HG03571 (cell line): ENCODE results near the gene NFATC2.

Experiments
- ATAC-seq: cut with Tn5 transposase; IDR thresholded peaks from one replicate; pipeline ENCODE4 v1.9.1; 2021; ENCODE audit not compliant: unreplicated experiment

The NFATC2 gene

DNA sequence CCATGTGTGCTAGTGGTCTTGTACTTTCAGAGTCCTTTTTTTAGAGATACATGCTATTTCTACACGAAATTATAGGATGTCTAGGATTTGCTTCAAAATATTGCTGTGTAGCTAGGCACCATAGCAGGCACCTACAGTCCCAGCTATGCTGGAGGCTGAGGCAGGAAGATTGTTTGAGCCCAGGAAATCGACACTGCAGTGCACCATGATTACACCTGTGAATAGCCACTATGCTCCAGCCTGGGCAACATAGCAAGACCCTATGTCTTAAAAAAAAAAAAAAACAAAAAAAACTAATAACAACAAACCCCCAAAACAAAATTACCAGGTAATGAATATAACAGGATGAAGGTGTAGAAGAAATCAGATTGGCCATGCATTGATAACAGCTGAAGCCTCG lies 121.7 kb downstream of the NFATC2 start:
- ATAC-seq = no peak

DNA sequence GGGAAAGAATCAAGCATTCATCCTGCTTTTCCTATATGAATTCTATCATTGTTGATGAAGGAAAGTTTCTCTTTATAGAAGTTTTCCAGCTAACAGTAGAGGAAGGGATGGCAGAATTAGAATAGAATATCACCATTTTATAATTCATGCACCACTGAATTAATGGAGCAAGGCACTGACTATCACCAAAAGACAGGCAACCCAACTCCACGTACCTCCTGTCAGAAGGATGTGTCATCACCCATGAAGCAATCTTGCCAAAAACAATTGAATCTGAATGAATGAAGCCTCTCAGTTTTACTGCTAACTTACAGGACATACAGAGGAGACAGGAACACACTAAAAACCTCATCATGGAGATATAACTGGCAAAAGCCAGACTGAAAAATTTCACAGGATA lies 122.4 kb downstream of the NFATC2 start:
- no peak for ATAC-seq

DNA sequence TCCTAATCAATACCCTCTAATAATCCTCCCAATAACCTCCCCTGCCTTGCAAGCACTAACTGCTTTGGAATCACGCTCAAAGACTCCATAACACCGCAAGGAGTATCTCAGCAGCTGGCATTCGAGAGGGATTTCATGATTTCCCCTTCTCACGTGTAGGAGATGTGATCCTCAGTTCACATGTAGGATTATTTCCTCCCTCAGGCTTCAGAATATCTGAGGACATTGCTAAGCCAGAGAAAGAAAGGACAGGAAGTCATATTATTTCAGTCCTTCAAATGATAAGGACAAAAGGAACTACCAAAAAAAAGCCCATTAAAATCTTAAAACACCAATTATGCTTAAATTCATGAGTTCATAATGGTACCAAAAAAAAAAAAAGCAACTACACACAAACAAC lies 122.9 kb downstream of the NFATC2 start:
- ATAC-seq = no peak

DNA sequence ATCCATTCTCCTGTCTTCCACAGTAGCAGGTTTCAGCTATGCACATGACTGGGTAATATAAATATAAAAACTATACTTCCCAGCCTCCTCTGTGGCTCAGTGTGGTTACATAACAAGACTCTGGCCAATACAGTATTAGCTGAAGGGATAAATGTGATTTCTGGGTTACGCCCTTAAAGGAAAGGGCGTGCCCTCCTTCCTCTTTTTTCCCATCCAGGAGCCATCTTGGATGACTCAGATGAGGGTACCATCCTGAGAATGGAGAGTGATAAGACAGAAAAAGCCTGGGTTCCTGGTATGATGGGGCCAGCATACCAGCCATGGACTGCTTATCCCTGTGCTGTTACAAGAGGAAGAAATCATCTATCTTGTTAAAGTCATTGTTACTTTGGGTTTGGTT lies 123.3 kb downstream of the NFATC2 start:
- ATAC-seq = no peak

DNA sequence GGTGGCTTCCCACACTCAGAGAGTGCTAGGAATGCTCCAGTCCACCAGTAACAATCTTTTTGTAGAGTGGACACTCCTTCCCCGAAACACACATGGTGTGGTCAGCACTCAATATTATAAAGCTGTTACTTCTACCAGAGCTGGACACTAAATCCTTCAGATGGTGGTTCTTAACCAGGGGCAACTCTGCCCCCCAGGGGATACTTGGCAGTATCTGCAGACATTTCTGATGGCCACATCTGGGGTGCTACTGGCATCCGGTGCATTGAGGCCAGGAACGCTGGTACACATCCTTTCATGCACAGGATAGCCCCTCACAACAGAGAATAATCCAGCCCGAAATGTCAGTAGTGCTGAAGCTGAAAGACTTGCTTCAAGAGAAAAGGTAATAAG lies 124.4 kb downstream of the NFATC2 start:
- no peak for ATAC-seq

DNA sequence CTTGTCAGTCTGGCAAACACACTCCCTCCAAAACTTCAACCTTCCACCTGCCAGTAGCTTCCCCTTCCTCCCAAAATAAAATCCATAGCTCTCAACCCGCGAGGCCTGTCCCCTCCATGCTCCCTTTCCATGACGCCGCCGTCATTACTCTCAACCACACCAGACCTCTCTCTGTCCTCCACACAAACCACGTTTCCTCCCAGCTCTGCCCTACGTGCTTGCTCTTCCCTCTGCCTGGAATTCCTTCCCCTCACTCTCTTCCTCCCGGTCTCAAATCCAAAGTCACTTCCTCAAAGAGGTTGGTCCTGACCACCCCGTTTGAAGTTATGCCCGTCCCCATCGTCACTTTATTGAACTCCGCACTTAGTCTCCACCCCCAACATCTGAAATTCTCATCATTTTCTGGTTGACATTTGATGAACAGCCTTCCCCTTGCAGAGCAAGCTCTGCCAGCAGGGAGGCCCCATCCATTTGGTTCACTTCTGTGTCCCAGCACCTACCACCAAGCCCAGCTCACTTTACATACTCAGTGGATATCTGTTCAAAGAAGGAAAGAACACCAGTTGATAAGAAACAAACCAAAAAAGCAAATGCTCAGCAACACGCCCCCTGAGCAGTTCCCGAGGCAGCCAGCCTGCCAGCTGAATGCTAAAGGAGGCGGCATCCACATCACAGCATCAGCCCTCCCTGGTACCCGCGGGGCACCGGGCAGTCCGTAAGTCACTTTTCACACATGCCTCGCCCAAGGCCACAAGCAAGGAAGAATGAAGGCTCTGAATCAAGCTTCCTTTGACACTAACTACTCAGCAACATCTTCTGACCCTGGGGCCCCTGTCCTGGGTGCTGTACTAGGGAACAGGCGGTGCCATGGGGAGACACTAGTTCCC lies 125.0 kb downstream of the NFATC2 start:
- no peak for ATAC-seq

DNA sequence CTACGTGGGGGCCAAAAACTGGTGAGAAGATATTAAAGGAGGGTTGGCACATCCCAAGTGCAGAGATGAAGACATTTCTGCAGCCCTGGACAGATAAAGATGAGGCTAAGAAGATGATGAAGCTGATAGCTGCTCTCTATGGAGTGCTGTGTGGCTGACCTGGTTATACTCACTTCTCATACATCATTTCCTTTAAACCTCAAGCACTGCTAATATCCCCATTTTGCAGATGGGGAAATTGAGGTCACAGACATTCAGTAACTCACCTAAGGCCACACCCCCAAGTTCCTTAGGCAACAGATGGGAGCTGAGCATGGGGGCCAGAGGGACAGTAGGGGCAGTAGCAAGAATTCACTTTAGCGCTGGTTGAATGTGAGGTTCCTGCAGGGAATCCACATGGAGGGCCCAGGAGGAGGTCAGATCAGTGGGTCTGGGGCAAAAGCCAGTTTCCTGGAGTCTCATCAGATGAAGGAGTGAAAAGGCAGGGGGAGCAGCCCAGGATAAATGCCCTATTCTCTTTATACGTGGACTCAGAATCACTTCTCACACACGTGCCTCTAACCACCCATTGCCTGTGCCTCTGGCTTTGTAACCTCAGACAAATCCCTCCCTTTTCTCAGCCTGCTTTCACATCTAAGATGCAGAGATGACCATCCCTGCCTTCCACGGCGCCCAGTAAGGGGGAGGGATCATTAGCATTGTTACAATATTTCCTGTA lies 125.8 kb downstream of the NFATC2 start:
- ATAC-seq = no peak

DNA sequence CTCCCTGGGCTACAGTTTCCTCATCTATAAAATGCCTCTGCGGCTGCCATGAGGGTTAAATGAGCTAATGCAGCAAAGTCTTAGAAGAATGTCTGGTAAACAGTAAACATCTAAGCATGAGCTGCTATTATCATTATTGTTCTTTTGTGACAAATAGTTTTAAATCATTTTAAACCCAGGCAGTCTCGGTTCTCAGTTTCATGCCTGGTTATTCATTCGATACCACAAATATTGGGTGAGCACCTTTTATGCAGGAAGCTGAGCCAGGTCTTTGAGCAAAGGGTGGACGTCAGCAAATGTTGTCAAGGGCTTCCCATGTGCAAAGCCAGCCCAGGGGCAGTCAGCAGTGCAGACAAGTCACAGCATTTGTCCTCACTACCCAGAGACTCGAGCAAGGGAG lies 128.7 kb downstream of the NFATC2 start:
- no peak for ATAC-seq

DNA sequence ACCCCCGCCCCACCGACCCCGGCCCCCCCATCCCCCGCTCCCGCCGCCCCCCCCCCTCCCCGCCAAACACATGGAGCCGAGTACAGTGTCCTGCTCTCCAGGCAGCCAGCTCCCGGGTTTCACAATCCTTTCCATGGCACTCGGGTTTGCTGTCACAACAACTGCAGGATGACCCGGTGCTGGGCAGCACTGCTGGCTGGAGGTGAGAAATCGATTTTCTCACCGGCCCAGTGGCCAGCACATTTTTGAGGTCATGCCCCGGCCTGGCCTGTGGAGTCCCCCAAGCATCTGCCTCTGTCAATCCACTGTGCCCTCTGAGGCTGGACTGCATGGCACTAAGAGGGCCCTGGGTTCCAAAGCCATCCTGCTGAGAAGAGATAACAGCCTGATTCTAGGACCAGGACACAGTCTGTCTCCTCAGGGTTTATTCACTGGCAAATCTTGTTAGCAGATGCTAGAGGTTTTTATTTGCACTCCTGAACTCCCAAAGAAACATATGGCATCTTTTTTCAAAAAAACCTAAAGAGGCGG lies 129.5 kb downstream of the NFATC2 start:
- ATAC-seq = no peak

DNA sequence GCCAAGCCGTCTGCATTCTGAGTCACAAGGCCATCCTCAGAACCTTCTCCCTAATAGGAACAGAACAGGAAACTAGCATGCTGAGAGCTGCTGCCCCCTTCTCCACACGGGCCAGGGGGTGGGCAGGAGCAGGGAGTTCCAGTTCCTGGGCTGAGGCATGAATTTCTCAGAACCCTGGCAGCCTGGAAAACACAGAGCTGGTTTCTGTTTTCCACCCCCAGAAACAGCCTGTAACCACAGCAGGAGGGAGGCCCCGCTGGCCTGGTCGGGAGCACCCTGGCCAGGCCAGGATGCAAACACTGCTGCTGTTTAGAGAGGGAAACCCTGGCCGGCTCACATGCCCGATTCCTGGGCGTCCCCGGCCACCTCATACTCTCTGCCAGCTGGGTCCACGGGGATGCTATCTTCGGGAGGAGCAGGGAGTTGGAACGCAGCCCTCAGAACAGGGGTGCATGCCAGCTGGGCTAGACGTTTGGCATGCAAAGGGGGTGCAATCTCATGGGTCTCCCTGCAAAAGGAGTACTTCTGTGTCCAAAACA lies 130.1 kb downstream of the NFATC2 start:
- ATAC-seq = no peak

DNA sequence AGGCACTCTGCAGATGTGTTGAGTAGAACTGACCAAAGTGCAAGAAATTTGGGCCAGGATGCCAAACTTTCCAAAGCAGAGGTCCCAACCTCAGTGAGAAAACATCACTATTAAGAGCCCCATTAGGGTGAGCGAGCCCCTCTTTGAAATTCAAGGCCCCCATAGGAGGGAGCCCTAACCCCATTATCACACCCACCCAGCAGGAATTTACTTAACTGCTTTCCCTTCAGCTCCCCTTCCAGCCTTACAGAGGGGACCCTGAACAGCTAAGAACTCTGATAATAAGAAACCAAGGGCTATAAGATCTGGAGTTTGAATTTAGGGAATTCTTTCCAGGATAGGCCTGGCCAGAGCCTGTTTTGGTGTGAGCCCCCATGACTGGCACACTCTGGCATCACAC lies 130.6 kb downstream of the NFATC2 start:
- ATAC-seq = no peak

DNA sequence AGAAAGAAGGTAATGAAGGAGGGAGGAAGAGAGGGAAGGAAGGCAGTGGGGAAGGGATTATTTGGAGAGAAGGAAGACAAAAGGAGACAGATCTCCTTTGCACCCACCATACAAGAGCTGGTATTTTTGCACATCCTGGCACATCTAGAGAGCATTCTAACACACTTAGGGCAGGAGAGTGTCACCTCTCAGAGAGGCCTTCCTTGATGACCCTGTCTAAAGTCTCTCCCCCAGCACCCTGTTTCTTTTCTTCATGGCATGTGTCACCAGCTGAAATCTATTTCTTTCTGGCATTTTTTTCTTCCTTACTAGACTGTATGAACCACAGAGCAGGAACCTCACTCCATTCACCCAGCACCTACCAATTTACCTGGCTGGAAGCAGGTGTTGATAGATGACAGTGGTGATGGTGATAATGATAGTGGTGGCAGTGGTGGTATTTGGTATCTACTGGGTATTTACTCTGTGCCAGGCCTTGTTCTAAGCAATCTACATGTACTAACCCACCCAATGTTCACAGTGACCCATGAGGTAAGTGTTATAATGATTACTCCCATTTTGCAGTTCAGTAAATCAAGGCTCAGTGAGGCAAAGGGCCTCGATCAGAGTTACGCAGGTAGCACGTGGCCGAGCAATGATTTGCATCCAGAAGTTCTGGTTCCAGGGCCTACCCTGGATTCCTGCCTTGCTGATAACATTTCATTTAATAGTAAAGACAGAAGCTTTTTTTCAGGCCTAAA lies 131.8 kb downstream of the NFATC2 start:
- no peak for ATAC-seq

DNA sequence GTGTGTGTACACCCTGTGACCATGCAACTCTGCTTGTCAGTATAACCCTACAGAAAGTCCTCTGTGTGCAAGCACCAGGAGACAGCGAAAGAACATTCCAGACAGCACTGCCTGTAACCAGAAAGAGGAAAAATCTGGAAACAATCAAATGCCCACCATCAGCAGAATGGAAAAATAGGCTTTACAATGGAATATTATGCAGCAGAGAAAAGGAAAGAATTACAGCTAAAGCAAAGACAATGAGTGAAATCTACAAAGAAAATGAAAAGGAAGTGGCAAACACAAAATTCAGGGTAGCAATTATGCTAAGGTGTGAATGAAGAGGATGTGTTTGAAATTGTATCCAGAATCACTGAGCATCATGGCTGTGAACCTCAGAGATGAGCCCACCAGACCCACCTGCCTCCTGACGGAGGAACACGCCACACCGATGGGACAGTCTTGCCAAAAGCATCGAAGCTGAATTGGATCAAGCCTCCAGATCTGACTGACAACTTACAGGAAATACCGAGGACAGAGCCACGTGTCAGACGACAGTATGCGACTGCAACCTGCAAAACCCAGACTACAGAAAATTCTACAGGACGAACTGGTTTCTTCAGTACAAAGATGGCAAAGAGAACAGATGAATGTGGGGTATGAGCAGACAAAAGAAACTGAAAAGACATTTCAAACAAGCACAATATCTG lies 133.2 kb downstream of the NFATC2 start:
- no peak for ATAC-seq

DNA sequence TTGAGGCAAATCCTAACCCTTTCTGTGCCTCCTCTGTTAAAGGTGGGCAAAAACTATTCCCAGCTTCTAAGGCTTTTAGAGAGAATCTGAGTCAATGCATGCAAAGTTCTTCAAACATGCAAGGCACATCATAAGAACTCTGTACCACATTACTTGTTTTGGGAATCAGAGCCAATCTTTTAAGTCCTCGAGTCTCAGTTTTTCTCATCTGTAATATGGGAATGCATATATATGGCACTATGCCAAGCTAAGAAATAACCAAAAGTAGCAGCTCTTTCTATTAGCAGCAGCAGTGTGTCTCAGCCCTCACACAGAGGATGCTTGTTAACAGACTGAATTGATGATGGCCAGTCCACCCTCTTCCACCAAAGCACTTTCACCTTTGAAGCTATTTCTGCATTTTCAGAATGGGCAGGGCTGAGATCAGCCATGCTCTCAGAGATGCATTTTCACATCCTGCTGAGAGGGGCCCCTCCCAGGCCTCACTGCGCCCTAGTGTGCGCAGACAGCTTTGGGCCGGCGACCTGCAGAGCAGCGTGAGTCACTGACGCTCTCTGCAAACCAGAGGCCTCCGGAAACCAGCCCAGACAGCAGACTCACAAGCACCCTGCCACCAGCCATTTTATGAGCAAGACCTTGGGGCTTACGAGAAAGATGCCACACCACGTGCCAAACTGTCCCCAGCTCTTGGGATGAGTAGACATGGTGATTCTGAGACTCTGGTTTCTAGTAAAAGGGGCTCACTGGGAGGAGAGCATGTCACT lies 138.0 kb downstream of the NFATC2 start:
- peak; percentile 81 for ATAC-seq

DNA sequence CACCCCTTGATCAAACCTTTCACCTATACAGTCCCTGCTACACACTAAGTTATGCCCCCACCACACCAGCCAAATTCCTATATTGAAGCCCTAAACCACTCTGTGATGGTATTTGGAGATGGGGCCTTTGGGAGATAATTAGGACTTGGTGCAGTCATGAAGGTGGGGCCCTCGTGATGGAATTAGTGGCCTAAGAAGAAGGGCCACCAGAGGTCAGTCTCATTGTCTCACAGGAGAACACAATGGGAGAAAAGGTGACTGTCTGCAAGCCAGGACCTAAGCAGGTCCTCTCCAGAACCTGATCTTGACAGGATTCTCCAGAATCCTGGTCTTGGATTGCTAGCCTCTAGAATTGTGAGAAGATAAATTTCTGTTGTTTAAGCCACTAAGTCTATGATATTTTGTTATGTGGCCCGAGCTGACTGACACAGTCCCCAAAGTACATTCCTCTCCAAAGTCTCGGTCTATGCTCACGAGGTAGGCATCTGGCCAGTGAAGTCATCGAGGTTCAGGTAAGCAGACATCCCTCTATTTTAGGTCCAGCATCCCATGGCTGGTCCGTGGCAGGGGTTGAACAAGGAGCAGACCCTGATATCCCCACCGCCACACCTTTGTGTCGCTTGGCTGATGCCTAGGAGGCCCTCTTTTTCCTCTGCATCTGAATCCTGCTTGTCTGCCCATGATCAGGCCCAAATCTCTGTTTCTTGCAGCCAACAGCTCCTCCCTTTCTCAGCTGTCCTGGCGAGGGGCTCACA lies 138.9 kb downstream of the NFATC2 start:
- no peak for ATAC-seq

DNA sequence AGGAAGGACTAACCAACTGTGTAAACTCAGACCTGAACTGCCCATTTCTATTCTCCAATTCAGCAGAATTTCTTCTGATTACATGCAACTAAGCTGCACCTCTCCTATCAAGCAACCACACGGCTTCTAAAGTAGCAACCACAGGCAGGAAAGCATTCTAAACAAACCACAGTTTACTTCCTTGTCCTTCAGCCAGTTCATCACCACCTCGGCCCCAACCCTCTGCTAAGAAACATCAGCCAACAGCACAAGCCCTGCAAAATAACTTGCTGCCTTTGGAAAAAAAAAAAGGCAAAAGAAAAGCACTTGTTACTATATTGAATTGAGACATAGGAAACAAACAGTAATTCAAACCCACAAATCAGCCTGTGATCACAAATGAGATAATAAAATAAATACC lies 140.3 kb downstream of the NFATC2 start:
- no peak for ATAC-seq

DNA sequence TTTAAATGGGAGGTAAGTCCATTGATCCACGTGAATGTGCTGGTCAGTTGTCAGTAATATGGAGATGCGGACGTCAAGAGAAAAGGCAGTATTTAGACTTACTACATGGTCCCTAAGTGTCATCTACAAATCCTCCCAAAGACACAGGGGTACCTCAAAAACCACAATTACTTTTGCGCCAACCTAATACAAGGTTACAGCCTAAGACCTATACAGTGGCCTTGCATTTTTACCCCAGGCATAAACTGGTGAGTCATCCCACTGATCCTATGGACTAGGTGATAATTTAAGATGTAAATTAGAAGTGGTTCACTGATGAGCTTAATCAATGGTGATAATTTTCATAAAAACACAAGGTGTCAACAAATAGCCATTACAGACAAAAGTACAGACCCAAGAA lies 141.0 kb downstream of the NFATC2 start:
- ATAC-seq = no peak

DNA sequence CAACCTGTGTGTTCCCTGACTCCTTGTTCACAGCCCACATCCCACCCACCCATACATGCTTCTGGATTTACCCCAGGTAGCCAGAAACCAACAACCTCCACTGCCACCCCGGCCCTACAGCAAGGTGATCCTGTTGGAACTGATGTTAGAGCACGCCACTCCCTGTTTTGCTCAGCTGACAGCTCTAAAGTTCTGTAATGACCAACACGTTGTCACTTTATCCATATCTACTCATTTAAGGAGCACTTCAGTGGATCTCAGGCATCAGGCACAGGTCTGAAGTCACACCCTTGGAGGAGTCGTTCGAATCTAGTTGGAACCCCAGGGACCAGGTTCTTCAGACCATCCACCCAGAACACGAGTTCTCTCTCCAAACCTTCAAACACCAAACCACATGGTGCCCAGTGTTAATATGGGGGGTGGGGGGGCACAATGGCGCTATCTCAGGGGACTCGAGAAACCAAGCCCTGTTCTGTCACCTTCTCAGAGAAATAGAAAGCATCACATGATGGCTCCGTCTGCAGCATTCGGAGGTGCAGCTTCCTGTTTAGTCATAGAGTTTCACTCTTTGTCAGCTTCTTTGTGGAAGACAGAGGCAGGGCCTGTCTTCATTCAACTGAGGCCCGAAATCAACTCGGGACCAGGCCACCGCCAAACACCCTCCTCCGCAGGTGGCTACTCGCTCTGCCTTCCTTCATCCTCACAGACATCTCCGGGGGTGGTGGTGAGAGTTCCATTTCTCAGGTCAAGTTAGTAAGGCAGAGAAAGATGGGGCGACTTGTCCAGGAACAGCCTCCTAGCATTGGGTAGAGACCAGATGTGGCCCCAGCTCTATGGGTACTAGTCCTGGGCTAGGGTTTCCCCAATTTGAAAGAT lies 142.2 kb downstream of the NFATC2 start:
- peak; percentile 59 for ATAC-seq
